CD4-positive, alpha-beta T cell treated with Interleukin-15 for 4 hours (primary cell): ENCODE results near the gene WWP2.
"Not testable (repeated sequence)": the region's sequence is repeated elsewhere in the genome, so short reads cannot be mapped to it uniquely, and the experiment has no call there.

Experiments used
- DNase-seq: peaks from one replicate; pipeline ENCODE4 v3.0.0-alpha.2; 2020; ENCODE audit warnings: low spot score

The WWP2 gene

GRCh38 chr16:69943241-69944036 lies 181.3 kb downstream of the WWP2 start:
- DNase-seq = not testable (repeated sequence)

- DNase-seq = not testable (repeated sequence)
Measured at GRCh38 chr16:69950411-69950810, 188.3 kb downstream of the WWP2 start.

DNA sequence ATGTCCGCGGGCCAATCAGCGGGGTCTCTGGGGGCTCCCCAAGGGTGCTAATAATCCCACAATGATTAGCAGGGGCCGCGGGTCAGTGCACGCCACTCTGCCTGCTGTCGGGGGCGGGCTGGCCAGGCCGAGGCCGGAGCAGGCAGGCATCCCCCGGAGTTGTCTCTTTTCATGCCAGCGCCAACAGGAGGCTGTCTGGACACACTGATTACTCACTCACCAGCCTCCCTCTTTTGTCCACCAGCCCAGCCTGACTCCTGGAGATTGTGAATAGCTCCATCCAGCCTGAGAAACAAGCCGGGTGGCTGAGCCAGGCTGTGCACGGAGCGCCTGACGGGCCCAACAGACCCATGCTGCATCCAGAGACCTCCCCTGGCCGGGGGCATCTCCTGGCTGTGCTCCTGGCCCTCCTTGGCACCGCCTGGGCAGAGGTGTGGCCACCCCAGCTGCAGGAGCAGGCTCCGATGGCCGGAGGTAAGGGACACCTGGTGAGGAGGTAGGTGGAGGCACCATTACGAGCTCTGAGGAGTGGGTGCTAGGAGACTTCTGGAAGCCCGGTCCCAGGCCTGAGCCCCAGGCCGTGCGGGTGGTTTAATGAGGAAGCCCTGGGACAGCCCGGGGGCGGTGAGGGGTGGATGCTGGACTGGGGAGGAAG lies 189.0 kb downstream of the WWP2 start, which contains the start of gene CLEC18A:
CLEC18A (plus strand) TSS at position 318 of the 655 bp plus-strand sequence; CDS start at position 351, 33 bp downstream.
- DNase-seq = not testable (repeated sequence)

DNA sequence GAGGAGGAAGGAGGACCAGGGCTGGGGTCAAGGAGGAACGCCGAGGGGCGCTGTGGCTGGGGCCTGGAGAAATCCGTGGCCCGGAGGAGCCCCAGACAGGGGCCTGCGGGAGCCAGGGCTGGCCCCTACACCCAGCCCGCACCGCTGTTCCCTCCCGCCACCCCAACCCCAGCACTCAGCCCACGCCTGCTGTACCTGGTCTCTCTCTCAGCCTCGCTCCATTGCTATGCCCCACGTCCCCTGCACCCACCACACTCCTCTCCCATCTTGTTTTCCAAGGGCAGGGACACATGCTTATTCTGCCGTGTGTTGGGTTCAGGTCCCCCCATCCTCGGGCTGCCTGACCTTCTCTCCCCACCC lies 189.5 kb downstream of the WWP2 start:
- DNase-seq = not testable (repeated sequence)

GRCh38 chr16:69952116-69952515 lies 190.0 kb downstream of the WWP2 start:
- not testable (repeated sequence) for DNase-seq

DNA sequence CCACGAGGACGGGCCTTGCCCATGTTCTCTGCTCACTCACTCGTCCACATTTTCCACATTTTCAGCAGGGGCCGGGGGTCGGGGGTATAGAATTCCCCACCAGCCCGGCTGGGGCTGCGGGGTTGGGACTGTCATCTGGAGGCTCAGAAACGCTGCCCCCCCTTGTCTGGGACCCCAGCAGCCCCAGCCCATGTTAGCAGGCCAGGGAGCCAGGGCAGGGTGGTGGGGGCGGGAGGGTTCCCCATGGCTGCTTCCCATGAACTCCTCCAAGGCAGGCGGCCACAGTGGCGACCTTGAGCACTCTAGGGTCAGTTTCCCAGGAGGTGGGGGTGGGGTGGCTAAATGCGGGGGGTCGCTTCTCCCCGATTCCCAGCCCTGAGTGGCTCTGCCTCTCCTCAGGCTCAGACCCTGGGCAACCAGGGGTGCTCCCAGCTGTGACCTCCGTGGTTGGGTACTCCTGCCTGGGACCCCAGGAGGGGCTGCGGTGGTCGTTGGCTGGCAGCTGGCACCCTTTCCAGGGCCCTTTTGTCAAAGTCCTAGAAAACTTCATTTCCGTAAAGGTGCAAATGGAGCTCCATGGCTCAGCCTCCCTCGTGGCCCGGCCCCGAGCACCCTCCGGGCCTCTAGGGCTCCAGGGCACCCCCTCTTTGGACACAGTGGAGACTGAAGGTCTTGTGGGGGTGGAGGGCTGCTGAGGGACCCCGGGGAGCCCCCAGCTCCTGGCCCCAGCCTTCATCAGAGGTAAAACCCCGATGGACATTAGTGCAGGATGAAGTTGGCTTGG lies 190.6 kb downstream of the WWP2 start:
- not testable (repeated sequence) for DNase-seq

DNA sequence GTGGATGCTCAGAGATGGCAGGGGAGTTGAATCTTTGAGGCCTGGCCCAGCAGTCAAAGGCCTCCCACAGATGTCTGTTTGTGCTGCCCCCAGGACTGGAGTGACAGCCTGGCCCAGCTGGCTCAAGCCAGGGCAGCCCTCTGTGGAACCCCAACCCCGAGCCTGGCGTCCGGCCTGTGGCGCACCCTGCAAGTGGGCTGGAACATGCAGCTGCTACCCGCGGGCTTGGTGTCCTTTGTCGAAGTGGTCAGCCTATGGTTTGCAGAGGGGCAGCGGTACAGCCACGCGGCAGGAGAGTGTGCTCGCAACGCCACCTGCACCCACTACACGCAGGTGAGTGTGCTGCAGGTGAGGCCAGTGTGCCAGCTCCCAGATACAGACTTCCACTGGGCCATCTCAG lies 192.1 kb downstream of the WWP2 start:
- DNase-seq = not testable (repeated sequence)

GRCh38 chr16:69963312-69963711 lies 201.2 kb downstream of the WWP2 start:
- DNase-seq = not testable (repeated sequence)

- not testable (repeated sequence) for DNase-seq
Measured at GRCh38 chr16:69964960-69965660, 203.0 kb downstream of the WWP2 start.

DNA sequence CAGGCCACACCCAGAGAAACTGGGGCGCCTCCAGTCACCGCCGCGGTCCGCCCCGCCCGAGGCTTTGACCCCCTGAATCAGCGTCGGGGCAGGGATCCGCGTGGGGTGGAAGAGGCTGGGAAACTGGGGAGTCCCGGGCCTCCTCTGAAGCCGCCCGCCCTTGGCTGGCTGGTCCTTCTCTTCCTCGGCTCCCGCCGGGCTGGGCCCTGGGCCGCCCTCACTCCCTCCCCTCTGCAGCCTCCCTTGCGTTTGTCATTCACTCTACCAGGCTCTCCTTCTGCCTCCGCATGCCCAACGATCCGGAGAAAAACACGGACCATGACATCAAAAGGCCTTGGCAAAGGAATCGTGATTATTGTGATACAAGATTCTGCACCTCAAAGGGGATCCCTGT lies 203.5 kb downstream of the WWP2 start:
- not testable (repeated sequence) for DNase-seq

GRCh38 chr16:69967688-69968087 lies 205.6 kb downstream of the WWP2 start:
- DNase-seq = not testable (repeated sequence)

DNA sequence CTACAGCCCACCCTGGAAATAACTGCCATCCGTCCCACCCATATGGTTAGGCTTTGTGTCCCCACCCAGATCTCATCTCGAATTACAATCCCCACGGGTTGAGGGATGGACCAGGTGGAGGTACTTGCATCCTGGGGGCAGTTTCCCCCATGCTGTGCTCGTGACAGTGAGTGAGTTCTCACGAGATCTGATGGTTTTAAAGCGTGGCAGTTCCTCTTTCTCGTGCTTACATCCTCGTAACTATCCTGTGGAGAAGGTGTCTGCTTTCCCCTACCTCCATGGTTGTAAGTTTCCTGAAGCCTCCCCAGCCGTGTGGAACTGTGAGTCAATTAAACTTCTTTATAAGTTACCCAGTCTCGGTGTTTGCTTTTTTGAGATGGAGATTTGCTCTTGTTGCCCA lies 206.0 kb downstream of the WWP2 start:
- not testable (repeated sequence) for DNase-seq

DNA sequence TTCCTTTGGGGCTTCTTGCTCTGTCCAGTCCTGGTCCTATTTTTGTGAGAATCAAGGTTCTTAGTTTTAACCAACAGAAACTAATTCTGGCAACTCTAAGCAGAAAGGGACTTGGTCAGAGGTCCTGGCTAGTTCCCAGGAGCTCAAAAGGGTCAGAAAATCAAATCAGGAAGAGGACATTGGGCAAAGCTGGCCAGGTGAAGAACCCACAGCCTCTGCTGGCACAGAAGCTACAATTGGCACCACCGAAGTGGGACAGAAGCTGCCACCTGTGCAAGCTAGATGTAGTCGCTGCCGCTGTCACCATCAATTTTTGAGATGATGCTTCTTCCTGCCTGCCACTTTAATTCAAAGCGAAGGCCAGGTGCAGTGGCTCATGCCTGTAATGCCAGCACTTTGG lies 207.5 kb downstream of the WWP2 start:
- DNase-seq = not testable (repeated sequence)

GRCh38 chr16:69972120-69972519 lies 210.0 kb downstream of the WWP2 start:
- DNase-seq = not testable (repeated sequence)

DNA sequence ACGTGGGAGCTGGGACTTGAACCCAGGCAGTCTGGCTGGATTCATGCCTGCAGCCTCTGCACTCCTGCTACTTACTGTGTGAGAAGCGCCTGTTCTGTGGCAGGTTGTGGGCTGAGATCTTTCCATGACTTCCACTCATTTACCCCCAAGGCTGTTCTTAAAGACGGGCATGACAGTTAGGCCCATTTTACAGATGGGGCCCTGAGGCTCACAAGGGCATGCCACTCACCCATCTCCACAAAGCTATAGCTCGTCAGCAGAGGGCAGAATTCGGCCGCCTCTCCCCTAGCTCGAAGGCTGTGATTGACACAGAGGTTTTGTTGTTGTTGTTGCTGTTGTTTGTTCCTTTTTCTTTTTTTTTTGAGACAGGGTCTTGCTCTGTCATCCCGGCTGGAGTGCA lies 210.8 kb downstream of the WWP2 start:
- not testable (repeated sequence) for DNase-seq

- not testable (repeated sequence) for DNase-seq
Measured at GRCh38 chr16:69985196-69985595, 223.1 kb downstream of the WWP2 start.
